Measurements from ENCODE around the gene ARHGEF28. TPM values are rescaled to one million over a fixed set of nuclear protein-coding genes. Genes with fewer than 3 reads are reported as not detected.

Gene ARHGEF28
- total RNA-seq, 1 experiment from 2014 or later, result 0.57 TPM

- no peak for DNase-seq
- no peak overlapping the region for H3K56ac ChIP-seq (ENCODE audit: insufficient read length, low read depth, low read length)
- no peaks in the 10 kb centered on the region for H3K79me2 ChIP-seq (ENCODE audit: insufficient read depth, low read length)
- H3K27ac ChIP-seq (ENCODE audit: insufficient read length, low read depth, low read length), result no peak overlapping the region
- no peak overlapping the region for H4K8ac ChIP-seq (replicated peaks; ENCODE audit: insufficient read length, low read depth, low read length)
- H4K91ac ChIP-seq (ENCODE audit: insufficient read length, low read depth, low read length), result no peak overlapping the region
- no peak overlapping the region for H2BK15ac ChIP-seq (ENCODE audit: low read depth, low read length)
- Mint-ChIP-seq H3K4me3 (no peak overlapping the region), H3K27me3 (ENCODE audit: low read depth) (no peaks in the 10 kb centered on the region), H3K27ac (no peak overlapping the region), H3K4me1 (peaks cover 5 to 9% of the 10 kb centered on the region in 2 experiments; a peak in 2 of 4 replicates), H3K36me3 (ENCODE audit: insufficient read depth in 1 of 3, low read depth in 3 of 3) (no peaks in the 10 kb centered on the region), H3K9me3 (no peaks in the 10 kb centered on the region)
- no peak overlapping the region for H3K4ac ChIP-seq (ENCODE audit: low read depth, low read length)
- H3K14ac ChIP-seq (ENCODE audit: insufficient read depth, low read length), result no peak overlapping the region
- H3K79me1 ChIP-seq (ENCODE audit: insufficient read depth, low read depth, low read length, poor library complexity, severe bottlenecking), result no peaks in the 10 kb centered on the region
- no peak overlapping the region for H2BK12ac ChIP-seq (ENCODE audit: insufficient read length, low read depth, low read length)
- no peaks in the 10 kb centered on the region for H3K27me3 ChIP-seq (ENCODE audit: insufficient read depth, low read length)
- no peak overlapping the region for H3K9ac ChIP-seq (ENCODE audit: extremely low read depth, insufficient read length, low read length)
- no peak overlapping the region for H3K4me2 ChIP-seq (ENCODE audit: insufficient read depth, insufficient read length, low read length)
- no peak overlapping the region for H2BK120ac ChIP-seq (ENCODE audit: low read depth, low read length, poor library complexity, severe bottlenecking)
- TF ChIP-seq, protein P1, sequence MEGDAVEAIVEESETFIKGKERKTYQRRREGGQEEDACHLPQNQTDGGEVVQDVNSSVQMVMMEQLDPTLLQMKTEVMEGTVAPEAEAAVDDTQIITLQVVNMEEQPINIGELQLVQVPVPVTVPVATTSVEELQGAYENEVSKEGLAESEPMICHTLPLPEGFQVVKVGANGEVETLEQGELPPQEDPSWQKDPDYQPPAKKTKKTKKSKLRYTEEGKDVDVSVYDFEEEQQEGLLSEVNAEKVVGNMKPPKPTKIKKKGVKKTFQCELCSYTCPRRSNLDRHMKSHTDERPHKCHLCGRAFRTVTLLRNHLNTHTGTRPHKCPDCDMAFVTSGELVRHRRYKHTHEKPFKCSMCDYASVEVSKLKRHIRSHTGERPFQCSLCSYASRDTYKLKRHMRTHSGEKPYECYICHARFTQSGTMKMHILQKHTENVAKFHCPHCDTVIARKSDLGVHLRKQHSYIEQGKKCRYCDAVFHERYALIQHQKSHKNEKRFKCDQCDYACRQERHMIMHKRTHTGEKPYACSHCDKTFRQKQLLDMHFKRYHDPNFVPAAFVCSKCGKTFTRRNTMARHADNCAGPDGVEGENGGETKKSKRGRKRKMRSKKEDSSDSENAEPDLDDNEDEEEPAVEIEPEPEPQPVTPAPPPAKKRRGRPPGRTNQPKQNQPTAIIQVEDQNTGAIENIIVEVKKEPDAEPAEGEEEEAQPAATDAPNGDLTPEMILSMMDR (conservative IDR thresholded peaks at IDR 0.05), result no peak
- no CpG with 5 or more reads among the region's 7 CpGs for WGBS (ENCODE audit: extremely low coverage, insufficient read length, low lambda C conversion rate)
- H3K23me2 ChIP-seq (ENCODE audit: insufficient read length, low read depth, low read length, poor library complexity, severe bottlenecking), result no peaks in the 10 kb centered on the region
- H3K23ac ChIP-seq (ENCODE audit: insufficient read length, low read depth, low read length), result no peak overlapping the region
- no peak overlapping the region for H2BK20ac ChIP-seq (ENCODE audit: low read depth, low read length, poor library complexity, severe bottlenecking)
- H3K18ac ChIP-seq (ENCODE audit: insufficient read length, low read depth, low read length), result no peak overlapping the region
- H3T11ph ChIP-seq (ENCODE audit: low read length), result no peak overlapping the region
- H3K4me1 ChIP-seq (ENCODE audit: insufficient read depth, low read length), result no peaks in the 10 kb centered on the region
- no peaks in the 10 kb centered on the region for H3K9me3 ChIP-seq (ENCODE audit: control insufficient read depth, low read depth, low read length)
- no peak overlapping the region for H4K5ac ChIP-seq (ENCODE audit: insufficient read length, low read depth, low read length)
- no peaks in the 10 kb centered on the region for H4K20me1 ChIP-seq (ENCODE audit: control insufficient read depth, insufficient read depth, insufficient read length)
- H2BK5ac ChIP-seq (ENCODE audit: insufficient read length, low read length), result no peak overlapping the region
- no peak overlapping the region for H2AFZ ChIP-seq (ENCODE audit: low read length)
- no peak overlapping the region for H2AK5ac ChIP-seq (ENCODE audit: insufficient read length, low read length)
These were observed 297.0 kb downstream of the ARHGEF28 start for GRCh38 chr5:73922875-73923557.
